ENCODE measurements around the gene MAGEA4. TPM values are rescaled to one million over a fixed set of nuclear protein-coding genes. Genes with fewer than 3 reads are reported as not detected.

MAGEA4 gene
- not detected in 2 replicates for total RNA-seq

GRCh38 chrX:151912780-151913179 lies at the start of gene MAGEA4:
Gene MAGEA4 (plus strand): TSS chrX:151912889. CDS start chrX:151923665, 10,776 bp downstream.
- no peak within 1 kb of the TSS for H3K4me3 ChIP-seq (ENCODE audit: low read depth, low read length)
- TF ChIP-seq CTCF (conservative IDR thresholded peaks at IDR 0.05; ENCODE audit: low read depth, low read length), result no peak

GRCh38 chrX:151870602-151871001 lies 42.1 kb upstream of the MAGEA4 start:
- peak; percentile 13 for DNase-seq (ENCODE audit: low read depth)
- no peak for TF ChIP-seq CTCF (conservative IDR thresholded peaks at IDR 0.05; ENCODE audit: low read depth, low read length)
- no peak overlapping the region for H3K4me3 ChIP-seq (ENCODE audit: low read depth, low read length)

More at GRCh38 chrX:151912780-151913179, at the start of gene MAGEA4:
- no peak for DNase-seq (ENCODE audit: low read depth)

GRCh38 chrX:151871244-151871643 lies 41.4 kb upstream of the MAGEA4 start:
- H3K4me3 ChIP-seq (ENCODE audit: low read depth, low read length), result no peak overlapping the region
- TF ChIP-seq CTCF (conservative IDR thresholded peaks at IDR 0.05; ENCODE audit: low read depth, low read length), result no peak
- DNase-seq (ENCODE audit: low read depth), result no peak

- no peak for TF ChIP-seq CTCF (conservative IDR thresholded peaks at IDR 0.05; ENCODE audit: low read depth, low read length)
- no peak overlapping the region for H3K4me3 ChIP-seq (ENCODE audit: low read depth, low read length)
- DNase-seq (ENCODE audit: low read depth), result no peak
These were observed 39.6 kb upstream of the MAGEA4 start for GRCh38 chrX:151873096-151873495.

- TF ChIP-seq CTCF (conservative IDR thresholded peaks at IDR 0.05; ENCODE audit: low read depth, low read length), result no peak
- no peak overlapping the region for H3K4me3 ChIP-seq (ENCODE audit: low read depth, low read length)
- no peak for DNase-seq (ENCODE audit: low read depth)
These were observed 37.2 kb upstream of the MAGEA4 start for GRCh38 chrX:151875270-151876026.

GRCh38 chrX:151878574-151878973 lies 34.1 kb upstream of the MAGEA4 start:
- no peak for DNase-seq (ENCODE audit: low read depth)
- H3K4me3 ChIP-seq (ENCODE audit: low read depth, low read length), result no peak overlapping the region
- TF ChIP-seq CTCF (conservative IDR thresholded peaks at IDR 0.05; ENCODE audit: low read depth, low read length), result no peak

- no peak overlapping the region for H3K4me3 ChIP-seq (ENCODE audit: low read depth, low read length)
- no peak for TF ChIP-seq CTCF (conservative IDR thresholded peaks at IDR 0.05; ENCODE audit: low read depth, low read length)
- no peak for DNase-seq (ENCODE audit: low read depth)
These were observed 32.8 kb upstream of the MAGEA4 start for GRCh38 chrX:151879856-151880255.

All from epithelial cell of proximal tubule (primary cell).